Measurements from ENCODE around the gene ZNF579.
"Not testable (repeated sequence)": the region's sequence is repeated elsewhere in the genome, so short reads cannot be mapped to it uniquely, and the experiment has no call there.

Gene ZNF579

DNA sequence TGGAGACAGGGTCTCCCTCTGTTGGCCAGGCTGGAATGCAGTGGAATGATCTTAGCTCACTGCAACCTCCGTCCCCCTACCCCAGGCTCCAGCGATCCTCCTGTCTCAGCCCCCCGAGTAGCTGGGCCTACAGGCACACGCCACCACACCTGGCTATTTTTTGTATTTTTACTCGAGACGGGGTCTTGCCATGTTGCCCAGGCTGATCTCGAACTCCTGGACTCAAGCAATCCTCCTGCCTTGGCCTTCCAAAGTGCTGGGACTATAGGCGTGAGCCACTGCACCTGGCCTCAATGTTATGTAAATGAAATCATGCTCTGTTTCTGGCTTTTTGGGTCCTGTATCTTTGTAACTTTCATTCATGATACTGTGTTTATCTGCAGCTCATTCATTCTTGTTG lies 8.1 kb upstream of the ZNF579 start:
- peaks cover 14% of the 10 kb centered on the region; the same call in 1 of the 2 replicates for H3K27me3 ChIP-seq (ENCODE audit: insufficient read depth, low read length)
- H3K9ac ChIP-seq (ENCODE audit: low read depth, low read length), result no peak overlapping the region
- H3K9me3 ChIP-seq (ENCODE audit: insufficient read depth, low read depth, low read length), result no peaks in the 10 kb centered on the region
- no peaks in the 10 kb centered on the region for H3K36me3 ChIP-seq (ENCODE audit: insufficient read depth, low read depth, low read length)
- H3K4me1 ChIP-seq (ENCODE audit: insufficient read depth, low read length), result no peaks in the 10 kb centered on the region; the same call in 1 of the 2 replicates
- no peak overlapping the region for H3K4me3 ChIP-seq (ENCODE audit: low read length)
- H3K27ac ChIP-seq (ENCODE audit: low read length), result no peak overlapping the region

GRCh38 chr19:55586976-55587668 lies 6.5 kb upstream of the ZNF579 start:
- H3K36me3 ChIP-seq (ENCODE audit: insufficient read depth, low read depth, low read length), result no peaks in the 10 kb centered on the region
- H3K27ac ChIP-seq (ENCODE audit: low read length), result no peak overlapping the region
- H3K9me3 ChIP-seq (ENCODE audit: insufficient read depth, low read depth, low read length), result no peaks in the 10 kb centered on the region
- peak overlapping the region; percentile 84 for H3K4me3 ChIP-seq (ENCODE audit: low read length)
- peaks cover 14% of the 10 kb centered on the region; the same call in 1 of the 2 replicates for H3K27me3 ChIP-seq (ENCODE audit: insufficient read depth, low read length)
- H3K4me1 ChIP-seq (ENCODE audit: insufficient read depth, low read length), result no peaks in the 10 kb centered on the region; the same call in 1 of the 2 replicates
- peak overlapping the region; percentile 27; the same call in 1 of the 2 replicates for H3K9ac ChIP-seq (ENCODE audit: low read depth, low read length)

DNA sequence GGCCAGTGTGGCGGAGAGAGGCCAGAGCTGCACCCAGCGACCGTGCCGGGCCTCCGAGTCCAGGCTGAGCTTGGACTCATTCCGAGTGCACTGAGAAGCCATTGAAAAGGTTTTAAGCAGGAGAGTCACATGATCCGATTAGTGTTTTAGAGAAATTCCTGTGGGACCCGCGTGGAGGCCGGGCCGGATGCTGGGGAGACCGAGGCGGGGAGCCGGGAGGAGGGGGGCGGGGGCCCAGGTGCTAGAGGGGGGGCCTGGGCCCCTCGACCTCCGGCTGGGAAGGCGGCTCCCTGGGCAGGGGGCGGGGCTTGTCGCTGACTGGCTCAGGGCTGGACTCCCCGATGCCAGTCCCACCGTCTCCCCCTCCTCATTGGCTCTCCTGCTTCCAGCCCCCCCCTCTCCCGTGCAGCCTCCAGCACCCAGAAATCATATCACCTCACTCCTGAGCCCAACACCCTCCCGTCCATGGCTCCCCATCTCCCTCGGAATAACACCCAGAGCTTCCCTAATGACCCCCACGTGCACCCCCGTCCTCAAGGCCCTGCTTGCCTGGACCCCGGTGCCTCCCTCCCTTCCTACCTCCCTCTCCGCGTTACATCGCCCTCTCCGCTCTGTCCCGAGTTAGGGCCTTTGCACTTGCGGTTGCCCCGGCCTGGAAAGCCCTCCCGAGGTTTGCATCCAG lies 5.2 kb upstream of the ZNF579 start:
- H3K36me3 ChIP-seq (ENCODE audit: insufficient read depth, low read depth, low read length), result no peaks in the 10 kb centered on the region
- H3K4me1 ChIP-seq (ENCODE audit: insufficient read depth, low read length), result no peaks in the 10 kb centered on the region; the same call in 1 of the 2 replicates
- H3K4me3 ChIP-seq (ENCODE audit: low read length), result peak overlapping the region; percentile 70
- H3K27ac ChIP-seq (ENCODE audit: low read length), result no peak overlapping the region
- H3K9ac ChIP-seq (ENCODE audit: low read depth, low read length), result peak overlapping the region; percentile 63; the same call in 1 of the 2 replicates
- H3K9me3 ChIP-seq (ENCODE audit: insufficient read depth, low read depth, low read length), result no peaks in the 10 kb centered on the region
- peaks cover 14% of the 10 kb centered on the region; the same call in 1 of the 2 replicates for H3K27me3 ChIP-seq (ENCODE audit: insufficient read depth, low read length)

- Histone ChIP-seq H3K9me3 (ENCODE audit: insufficient read depth, low read depth, low read length) (no peaks in the 10 kb centered on the region), H3K4me3 (ENCODE audit: low read length) (no peak overlapping the region; the same call in 1 of the 2 replicates), H3K27me3 (ENCODE audit: insufficient read depth, low read length) (peaks cover 14% of the 10 kb centered on the region; the same call in 1 of the 2 replicates), H3K36me3 (ENCODE audit: insufficient read depth, low read depth, low read length) (no peaks in the 10 kb centered on the region), H3K4me1 (ENCODE audit: insufficient read depth, low read length) (no peaks in the 10 kb centered on the region; the same call in 1 of the 2 replicates), H3K9ac (ENCODE audit: low read depth, low read length) (peak overlapping the region; percentile 63; the same call in 1 of the 2 replicates), H3K27ac (ENCODE audit: low read length) (no peak overlapping the region)
Observed at GRCh38 chr19:55584871-55585270, 4.2 kb upstream of the ZNF579 start.

DNA sequence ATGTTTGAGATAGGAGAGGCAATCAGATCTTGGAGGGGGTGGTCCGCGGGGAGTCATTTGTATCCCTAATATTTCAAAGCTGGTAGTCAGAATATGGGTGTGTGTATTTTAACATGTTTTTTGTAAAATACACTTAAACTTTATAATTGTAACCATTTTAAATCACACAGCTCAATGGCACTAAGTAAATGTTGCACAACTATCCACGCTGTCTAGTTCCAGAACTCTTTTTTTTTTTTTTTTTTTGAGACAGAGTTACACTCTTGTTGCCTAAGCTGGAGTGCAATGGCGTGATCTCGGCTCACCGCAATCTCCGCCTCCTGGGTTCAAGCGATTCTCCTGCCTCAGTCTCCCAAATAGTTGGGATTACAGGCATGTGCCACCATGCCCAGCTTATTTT lies 3.2 kb upstream of the ZNF579 start:
- peaks cover 14% of the 10 kb centered on the region; the same call in 1 of the 2 replicates for H3K27me3 ChIP-seq (ENCODE audit: insufficient read depth, low read length)
- H3K27ac ChIP-seq (ENCODE audit: low read length); H3K4me1 ChIP-seq (ENCODE audit: insufficient read depth, low read length); H3K9me3 ChIP-seq (ENCODE audit: insufficient read depth, low read depth, low read length); H3K36me3 ChIP-seq (ENCODE audit: insufficient read depth, low read depth, low read length); H3K4me3 ChIP-seq (ENCODE audit: low read length); H3K9ac ChIP-seq (ENCODE audit: low read depth, low read length): not testable (repeated sequence)

GRCh38 chr19:55582284-55582683 lies 1.6 kb upstream of the ZNF579 start:
- not testable (repeated sequence) for H3K9me3 ChIP-seq (ENCODE audit: insufficient read depth, low read depth, low read length); H3K4me3 ChIP-seq (ENCODE audit: low read length); H3K9ac ChIP-seq (ENCODE audit: low read depth, low read length); H3K27ac ChIP-seq (ENCODE audit: low read length); H3K36me3 ChIP-seq (ENCODE audit: insufficient read depth, low read depth, low read length); H3K4me1 ChIP-seq (ENCODE audit: insufficient read depth, low read length)
- H3K27me3 ChIP-seq (ENCODE audit: insufficient read depth, low read length), result peaks cover 14% of the 10 kb centered on the region; the same call in 1 of the 2 replicates

- no peak overlapping the region for H3K27ac ChIP-seq (ENCODE audit: low read length)
Observed at GRCh38 chr19:55581823-55582223, 1.2 kb upstream of the ZNF579 start.

DNA sequence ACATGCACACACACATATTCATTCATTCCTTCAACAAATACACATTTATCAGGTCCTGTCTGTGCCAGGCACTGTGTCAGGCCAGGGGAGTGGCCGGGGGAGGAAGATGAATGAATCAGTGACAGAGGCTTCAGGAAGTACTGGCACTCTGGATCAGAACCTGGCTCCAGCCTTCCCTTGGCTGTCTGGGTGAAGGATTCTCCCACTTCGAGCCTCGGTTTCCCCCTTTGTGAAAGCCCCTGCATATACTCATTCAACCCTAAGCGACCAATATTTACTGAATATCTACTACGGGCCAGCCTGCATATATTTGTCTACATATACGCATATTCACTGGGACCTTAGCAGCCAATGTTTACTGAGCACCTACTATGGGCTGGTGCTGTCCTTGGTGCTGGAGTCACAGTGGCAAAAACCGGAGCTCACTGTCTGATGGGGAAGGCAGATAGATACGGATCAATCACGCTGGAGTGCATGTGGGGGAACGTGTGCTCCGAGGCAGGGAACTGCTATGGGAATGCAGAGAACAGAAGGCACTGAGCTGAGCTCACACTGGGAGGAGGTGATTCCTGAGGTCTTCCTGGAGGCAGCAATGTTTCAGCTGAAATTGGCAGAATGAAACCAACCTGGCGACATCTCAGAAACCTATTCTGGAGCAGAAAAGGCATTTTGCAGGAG lies 636 bp upstream of the ZNF579 start:
- Histone ChIP-seq H3K4me1 (ENCODE audit: insufficient read depth, low read length) (no peaks in the 10 kb centered on the region; the same call in 1 of the 2 replicates), H3K4me3 (ENCODE audit: low read length) (peak overlapping the region; percentile 92; the same call in 1 of the 2 replicates), H3K27me3 (ENCODE audit: insufficient read depth, low read length) (peaks cover 9% of the 10 kb centered on the region; the same call in 1 of the 2 replicates), H3K27ac (ENCODE audit: low read length) (no peak overlapping the region), H3K9ac (ENCODE audit: low read depth, low read length) (peak overlapping the region; percentile 94; the same call in 1 of the 2 replicates), H3K36me3 (ENCODE audit: insufficient read depth, low read depth, low read length) (peaks cover 10% of the 10 kb centered on the region), H3K9me3 (ENCODE audit: insufficient read depth, low read depth, low read length) (no peaks in the 10 kb centered on the region)

More at GRCh38 chr19:55581823-55582223, 1.2 kb upstream of the ZNF579 start:
- Histone ChIP-seq H3K9ac (ENCODE audit: low read depth, low read length) (no peak overlapping the region), H3K4me1 (ENCODE audit: insufficient read depth, low read length) (no peaks in the 10 kb centered on the region; the same call in 1 of the 2 replicates), H3K36me3 (ENCODE audit: insufficient read depth, low read depth, low read length) (peaks cover 7% of the 10 kb centered on the region), H3K4me3 (ENCODE audit: low read length) (no peak overlapping the region), H3K9me3 (ENCODE audit: insufficient read depth, low read depth, low read length) (no peaks in the 10 kb centered on the region), H3K27me3 (ENCODE audit: insufficient read depth, low read length) (peaks cover 14% of the 10 kb centered on the region; the same call in 1 of the 2 replicates)

DNA sequence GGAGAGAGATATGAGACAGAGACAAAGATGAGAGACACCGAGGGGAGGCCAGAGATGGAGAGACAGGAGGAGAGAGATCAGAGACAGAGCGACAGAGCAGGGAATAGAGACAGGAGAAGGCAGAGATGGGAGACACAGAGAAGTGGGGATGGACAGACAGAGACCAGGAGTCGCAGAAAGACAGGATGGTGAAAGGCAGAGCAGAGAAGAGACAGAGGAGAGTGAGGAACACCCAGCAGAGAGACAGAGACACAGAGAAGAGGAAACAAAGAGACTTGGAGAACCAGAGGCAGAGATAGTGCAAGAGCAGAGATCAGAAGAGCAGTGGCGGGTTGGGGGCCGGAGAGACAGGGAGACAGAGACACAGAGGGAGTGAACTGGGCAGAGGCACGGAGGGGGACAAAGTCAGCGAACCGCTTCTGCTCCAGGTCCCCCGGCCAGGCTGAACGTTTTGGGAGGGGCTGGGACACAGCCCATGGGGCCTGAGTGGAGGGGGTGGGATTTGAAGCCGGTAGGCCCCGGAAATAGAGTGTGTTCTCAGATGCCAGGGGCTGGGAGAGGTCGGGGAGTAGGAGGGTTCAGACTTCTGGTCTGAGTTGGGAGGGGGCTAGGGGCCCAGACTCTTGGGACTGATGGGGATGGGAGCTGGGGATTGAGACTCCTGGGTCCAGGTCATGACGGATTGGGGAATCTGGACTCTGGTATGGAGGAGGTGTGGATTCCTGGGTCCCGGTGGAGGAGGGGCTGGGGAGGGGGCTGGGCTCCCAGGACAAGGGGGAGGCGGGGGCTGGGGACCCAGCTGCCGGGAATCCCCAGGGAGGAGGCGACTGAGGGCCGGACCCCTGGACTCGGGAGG lies 654 bp downstream of the ZNF579 start:
- peak overlapping the region; percentile 92 for H3K4me3 ChIP-seq (ENCODE audit: low read length)
- peaks cover 4% of the 10 kb centered on the region; the same call in 1 of the 2 replicates for H3K27me3 ChIP-seq (ENCODE audit: insufficient read depth, low read length)
- peak overlapping the region; percentile 94 for H3K9ac ChIP-seq (ENCODE audit: low read depth, low read length)
- no peaks in the 10 kb centered on the region; the same call in 1 of the 2 replicates for H3K4me1 ChIP-seq (ENCODE audit: insufficient read depth, low read length)
- no peaks in the 10 kb centered on the region for H3K9me3 ChIP-seq (ENCODE audit: insufficient read depth, low read depth, low read length)
- H3K36me3 ChIP-seq (ENCODE audit: insufficient read depth, low read depth, low read length), result peaks cover 10% of the 10 kb centered on the region
- peak overlapping the region; percentile 97 for H3K27ac ChIP-seq (ENCODE audit: low read length)

- H3K9ac ChIP-seq (ENCODE audit: low read depth, low read length), result peak overlapping the region; percentile 94; the same call in 1 of the 2 replicates
- no peaks in the 10 kb centered on the region for H3K4me1 ChIP-seq (ENCODE audit: insufficient read depth, low read length)
- H3K9me3 ChIP-seq (ENCODE audit: insufficient read depth, low read depth, low read length), result no peaks in the 10 kb centered on the region
- H3K27ac ChIP-seq (ENCODE audit: low read length), result no peak overlapping the region
- H3K27me3 ChIP-seq (ENCODE audit: insufficient read depth, low read length), result no peaks in the 10 kb centered on the region
- peak overlapping the region; percentile 92 for H3K4me3 ChIP-seq (ENCODE audit: low read length)
- peaks cover 10% of the 10 kb centered on the region for H3K36me3 ChIP-seq (ENCODE audit: insufficient read depth, low read depth, low read length)
Observed at GRCh38 chr19:55578761-55579747, 1.6 kb downstream of the ZNF579 start.
